Measurements from ENCODE around the gene CFAP53.

GRCh38 chr18:50299626-50300388, 33.5 kb upstream of the CFAP53 start:
- TF ChIP-seq CTCF (IDR thresholded peaks at IDR 0.05 in 8 of 11, conservative IDR thresholded peaks at IDR 0.05 in 3 of 11) (no peak), POLR2A (IDR thresholded peaks at IDR 0.05) (no peak), POLR2AphosphoS5 (IDR thresholded peaks at IDR 0.05) (no peak)
